ENCODE data around the gene RAD51C. TPM values are rescaled to one million over a fixed set of nuclear protein-coding genes. Genes with fewer than 3 reads are reported as not detected.

Gene RAD51C
- total and polyA plus RNA-seq, 10 of the 15 experiments (the other 5 are each of a cell fraction or from before 2014, with no cell fraction given) = 59.6 to 267 (median 106) TPM

GRCh38 chr17:58664302-58664701, 28.1 kb upstream of the RAD51C start:
- Histone ChIP-seq H3K27ac (ENCODE audit: control insufficient read depth, insufficient read depth) (no peak overlapping the region), H2AFZ (ENCODE audit: control insufficient read depth, low read depth, low read length) (no peak overlapping the region), H3K4me1 (ENCODE audit: control insufficient read depth, insufficient read depth, low read length) (no peaks in the 10 kb centered on the region), H3K9me3 (replicated peaks; ENCODE audit: control insufficient read depth, insufficient read depth, low read length) (no peaks in the 10 kb centered on the region), H3K4me3 (no peak overlapping the region), H3K27me3 (replicated peaks in 1 of 2; ENCODE audit: control insufficient read depth in 2 of 2, insufficient read depth in 2 of 2, low read length in 1 of 2) (no peaks in the 10 kb centered on the region), H3K36me3 (ENCODE audit: control insufficient read depth in 2 of 2, insufficient read depth in 2 of 2, low read length in 1 of 2) (no peaks in the 10 kb centered on the region), H3K4me2 (ENCODE audit: control insufficient read depth, insufficient read depth) (no peak overlapping the region), H4K20me1 (ENCODE audit: control insufficient read depth, insufficient read depth) (no peaks in the 10 kb centered on the region), H3K79me2 (ENCODE audit: control insufficient read depth, insufficient read depth, low read length) (no peaks in the 10 kb centered on the region), H3K9ac (ENCODE audit: control insufficient read depth, insufficient read depth, low read length) (no peak overlapping the region)
- ChIA-PET RAD21 (ENCODE audit: unreplicated experiment) (no interaction called here), POLR2A (no interaction called here), SMC1A (ENCODE audit: uncharacterized antibody, unreplicated experiment) (no interaction called here), CTCF (interaction anchor here (1.1 kb wide), 1 partner anchor 47 kb away, joined by 3 read pairs; no protein-coding TSS in a partner anchor)
- no peak for FAIRE-seq
- intact Hi-C loops (cut with micrococcal nuclease; ENCODE audit: unreplicated experiment) (loop anchor here (5.0 kb wide), 1 partner anchor 43 kb away; no protein-coding TSS in a partner anchor), in situ Hi-C loops (cut with MboI) (no loop called here)
- no peak for DNase-seq (ENCODE audit: low read depth, low spot score)
- TF ChIP-seq CUX1 (IDR thresholded peaks at IDR 0.05; ENCODE audit: insufficient replicate concordance, low read depth, low read length) = no peak
- no peak for TF ChIP-seq HCFC1 (IDR thresholded peaks at IDR 0.05; ENCODE audit: low read length)
- TF ChIP-seq NFYA (IDR thresholded peaks at IDR 0.05; ENCODE audit: borderline replicate concordance, low read depth, low read length) = no peak
- TF ChIP-seq NR2F1 (conservative IDR thresholded peaks at IDR 0.05) = no peak
- no peak for TF ChIP-seq SRF (IDR thresholded peaks at IDR 0.05; ENCODE audit: low read depth in 2 of 2, low read length in 2 of 2)
- no peak for TF ChIP-seq SMAD5 (IDR thresholded peaks at IDR 0.05; ENCODE audit: low read depth)
- TF ChIP-seq, protein P1, sequence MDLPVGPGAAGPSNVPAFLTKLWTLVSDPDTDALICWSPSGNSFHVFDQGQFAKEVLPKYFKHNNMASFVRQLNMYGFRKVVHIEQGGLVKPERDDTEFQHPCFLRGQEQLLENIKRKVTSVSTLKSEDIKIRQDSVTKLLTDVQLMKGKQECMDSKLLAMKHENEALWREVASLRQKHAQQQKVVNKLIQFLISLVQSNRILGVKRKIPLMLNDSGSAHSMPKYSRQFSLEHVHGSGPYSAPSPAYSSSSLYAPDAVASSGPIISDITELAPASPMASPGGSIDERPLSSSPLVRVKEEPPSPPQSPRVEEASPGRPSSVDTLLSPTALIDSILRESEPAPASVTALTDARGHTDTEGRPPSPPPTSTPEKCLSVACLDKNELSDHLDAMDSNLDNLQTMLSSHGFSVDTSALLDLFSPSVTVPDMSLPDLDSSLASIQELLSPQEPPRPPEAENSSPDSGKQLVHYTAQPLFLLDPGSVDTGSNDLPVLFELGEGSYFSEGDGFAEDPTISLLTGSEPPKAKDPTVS (IDR thresholded peaks at IDR 0.05; ENCODE audit: low read depth, low read length) = no peak
- no peak for TF ChIP-seq NKRF (conservative IDR thresholded peaks at IDR 0.05)
- no peak for TF ChIP-seq ZNF217 (IDR thresholded peaks at IDR 0.05)
- TF ChIP-seq SKIL (IDR thresholded peaks at IDR 0.05; ENCODE audit: low read depth, poor library complexity, severe bottlenecking) = no peak
- no peak for TF ChIP-seq MEF2A (IDR thresholded peaks at IDR 0.05; ENCODE audit: insufficient read depth, low read depth, low read length)
- TF ChIP-seq NFYB (IDR thresholded peaks at IDR 0.05; ENCODE audit: insufficient read depth, low read depth, low read length) = no peak
- BruUV-seq (replicated peaks) = no TSS peak
- 67% methylated on average over 2 of the region's 2 CpGs for WGBS (ENCODE audit: insufficient coverage, insufficient replicate concordance, low lambda C conversion rate, missing lambda C conversion rate)
- ATAC-seq = no peak

Data from GM12878 (cell line).